Measurements from ENCODE around the gene NRIP1.

- no peak for TF ChIP-seq CTCF (IDR thresholded peaks at IDR 0.05)
- TF ChIP-seq POLR2A (IDR thresholded peaks at IDR 0.05) = no peak
Observed at GRCh38 chr21:15018382-15018781, 46.4 kb downstream of the NRIP1 start.

All from uterus (tissue), 2 donors.